Measurements from ENCODE around the gene EMX2.

The EMX2 gene

DNA sequence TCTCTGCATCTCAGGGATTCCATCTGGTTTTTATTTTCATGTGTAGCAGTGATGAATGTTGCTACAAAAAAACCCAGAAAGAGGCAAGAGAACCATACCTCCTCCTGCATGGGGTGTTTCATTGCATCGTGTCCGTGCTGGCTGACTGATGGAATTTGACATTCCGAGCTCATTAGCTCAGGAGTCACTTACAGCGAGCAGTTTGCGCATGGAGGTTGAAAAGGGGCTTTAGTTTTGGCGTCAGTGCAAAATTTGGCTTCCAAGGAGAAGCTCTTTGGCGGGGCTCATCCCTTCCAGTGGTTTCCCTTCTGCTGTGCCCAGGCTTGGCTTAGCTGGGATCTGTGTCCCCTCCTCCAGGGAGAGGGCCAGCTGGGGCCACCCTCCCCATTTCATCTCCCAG is 25.8 kb downstream of the EMX2 start:
- no peak for DNase-seq (ENCODE audit: low read depth in 2 of 2)
- TF ChIP-seq, protein P1, sequence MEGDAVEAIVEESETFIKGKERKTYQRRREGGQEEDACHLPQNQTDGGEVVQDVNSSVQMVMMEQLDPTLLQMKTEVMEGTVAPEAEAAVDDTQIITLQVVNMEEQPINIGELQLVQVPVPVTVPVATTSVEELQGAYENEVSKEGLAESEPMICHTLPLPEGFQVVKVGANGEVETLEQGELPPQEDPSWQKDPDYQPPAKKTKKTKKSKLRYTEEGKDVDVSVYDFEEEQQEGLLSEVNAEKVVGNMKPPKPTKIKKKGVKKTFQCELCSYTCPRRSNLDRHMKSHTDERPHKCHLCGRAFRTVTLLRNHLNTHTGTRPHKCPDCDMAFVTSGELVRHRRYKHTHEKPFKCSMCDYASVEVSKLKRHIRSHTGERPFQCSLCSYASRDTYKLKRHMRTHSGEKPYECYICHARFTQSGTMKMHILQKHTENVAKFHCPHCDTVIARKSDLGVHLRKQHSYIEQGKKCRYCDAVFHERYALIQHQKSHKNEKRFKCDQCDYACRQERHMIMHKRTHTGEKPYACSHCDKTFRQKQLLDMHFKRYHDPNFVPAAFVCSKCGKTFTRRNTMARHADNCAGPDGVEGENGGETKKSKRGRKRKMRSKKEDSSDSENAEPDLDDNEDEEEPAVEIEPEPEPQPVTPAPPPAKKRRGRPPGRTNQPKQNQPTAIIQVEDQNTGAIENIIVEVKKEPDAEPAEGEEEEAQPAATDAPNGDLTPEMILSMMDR (IDR thresholded peaks at IDR 0.05; ENCODE audit: low read depth, low read length) = no peak
- H3K4me3 ChIP-seq (replicated peaks in 1 of 2; ENCODE audit: low read depth in 2 of 2, low read length in 2 of 2) = no peak overlapping the region

DNA sequence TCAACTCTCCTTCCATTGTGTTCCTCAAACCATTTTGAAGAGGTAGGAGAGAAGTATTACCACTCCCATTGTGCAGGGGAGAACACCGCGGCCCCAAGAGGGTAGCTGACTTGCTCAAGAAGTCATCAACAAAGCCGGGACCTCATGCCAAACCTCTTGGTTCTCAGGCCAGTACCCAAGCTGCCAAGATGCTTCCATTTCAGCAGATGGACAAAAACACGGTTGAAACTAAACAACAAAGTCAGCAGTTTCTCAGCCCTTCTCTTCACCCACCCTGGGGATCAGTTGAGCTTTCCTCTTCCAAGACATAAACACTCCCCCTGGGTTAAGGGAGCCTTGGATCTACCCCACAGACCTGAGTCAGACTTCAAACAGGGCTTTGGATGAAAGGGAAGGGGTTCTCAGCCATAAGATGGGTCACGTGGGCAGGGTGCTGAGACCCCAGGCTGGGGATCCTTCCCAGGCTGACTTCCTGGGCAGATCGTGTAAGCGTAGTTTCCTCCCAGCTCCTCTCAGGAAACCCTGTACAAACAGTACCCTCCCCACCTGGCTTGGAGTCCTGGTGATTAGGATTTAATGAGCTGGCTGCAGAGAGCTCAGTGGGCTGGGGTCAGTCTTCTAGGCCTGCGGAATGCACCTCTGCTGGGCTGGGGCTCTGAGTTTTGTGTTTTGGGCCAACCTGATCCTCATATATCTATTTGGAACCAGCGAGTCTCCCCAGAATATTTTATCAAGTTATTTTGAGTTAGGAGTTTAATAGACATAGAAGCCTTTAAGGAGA is 27.3 kb downstream of the EMX2 start:
- TF ChIP-seq, protein P1 (IDR thresholded peaks at IDR 0.05; ENCODE audit: low read depth, low read length) = no peak
- DNase-seq (ENCODE audit: low read depth in 2 of 2) = no peak

DNA sequence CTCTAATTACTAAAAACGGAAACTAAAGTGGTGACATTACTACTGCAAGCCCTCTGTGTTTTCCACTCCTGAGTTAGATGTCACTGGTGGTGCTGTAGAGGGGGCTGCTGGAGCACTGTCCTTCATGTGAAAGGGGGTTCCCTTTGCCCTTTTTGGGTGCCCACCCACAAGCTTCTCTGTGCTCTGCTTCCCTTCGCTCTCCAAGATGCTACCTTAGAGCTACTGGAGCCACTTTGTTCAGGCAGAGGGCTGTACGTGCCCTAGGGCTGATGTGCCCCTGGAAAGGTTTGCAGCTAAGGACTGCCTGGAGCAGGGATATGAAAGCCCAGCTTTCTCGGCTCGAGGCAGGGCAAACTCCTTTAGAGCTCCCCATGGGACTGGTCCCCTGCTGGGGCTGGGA is 28.3 kb downstream of the EMX2 start:
- TF ChIP-seq, protein P1 (IDR thresholded peaks at IDR 0.05; ENCODE audit: low read depth, low read length) = no peak

More for the DNA sequence above, 27.3 kb downstream of the EMX2 start:
- H3K4me3 ChIP-seq (replicated peaks in 1 of 2; ENCODE audit: low read depth in 2 of 2, low read length in 2 of 2) = no peak overlapping the region

DNA sequence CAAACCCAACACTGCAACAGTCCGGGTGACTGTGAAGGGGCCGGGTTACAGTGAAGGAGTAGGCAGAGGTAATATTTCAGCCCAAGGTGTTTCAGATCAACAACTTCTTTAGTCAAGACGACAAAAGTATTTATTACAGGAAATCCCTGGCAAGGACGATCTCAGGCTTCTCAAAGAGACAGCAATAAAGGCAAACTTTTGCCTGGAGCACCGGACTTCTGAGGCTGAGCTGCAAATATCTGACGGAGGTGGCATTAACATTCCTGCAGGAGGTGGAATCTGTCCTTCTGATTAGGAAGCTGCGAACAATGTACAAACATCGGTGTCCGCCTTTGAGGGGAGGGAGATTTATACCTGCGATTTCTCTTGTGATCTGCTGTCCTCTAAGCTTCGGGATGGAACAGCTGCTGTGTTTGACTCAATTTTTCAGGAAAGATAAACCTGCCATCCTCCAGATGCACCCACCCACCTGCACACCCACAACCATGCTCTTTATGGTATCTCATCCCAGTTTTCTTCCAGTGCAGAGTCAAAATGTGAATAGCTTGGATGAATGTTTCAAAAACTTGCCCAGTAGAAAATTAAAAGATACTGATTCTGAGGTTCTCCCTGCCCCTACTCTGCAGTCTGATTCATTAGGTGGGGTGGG is 32.1 kb downstream of the EMX2 start:
- DNase-seq (ENCODE audit: low read depth in 2 of 2) = no peak
- TF ChIP-seq, protein P1 (IDR thresholded peaks at IDR 0.05; ENCODE audit: low read depth, low read length) = no peak
- H3K4me3 ChIP-seq (replicated peaks in 1 of 2; ENCODE audit: low read depth in 2 of 2, low read length in 2 of 2) = no peak overlapping the region

More for the DNA sequence above, 28.3 kb downstream of the EMX2 start:
- H3K4me3 ChIP-seq (replicated peaks in 1 of 2; ENCODE audit: low read depth in 2 of 2, low read length in 2 of 2) = no peak overlapping the region
- no peak for DNase-seq (ENCODE audit: low read depth in 2 of 2)

DNA sequence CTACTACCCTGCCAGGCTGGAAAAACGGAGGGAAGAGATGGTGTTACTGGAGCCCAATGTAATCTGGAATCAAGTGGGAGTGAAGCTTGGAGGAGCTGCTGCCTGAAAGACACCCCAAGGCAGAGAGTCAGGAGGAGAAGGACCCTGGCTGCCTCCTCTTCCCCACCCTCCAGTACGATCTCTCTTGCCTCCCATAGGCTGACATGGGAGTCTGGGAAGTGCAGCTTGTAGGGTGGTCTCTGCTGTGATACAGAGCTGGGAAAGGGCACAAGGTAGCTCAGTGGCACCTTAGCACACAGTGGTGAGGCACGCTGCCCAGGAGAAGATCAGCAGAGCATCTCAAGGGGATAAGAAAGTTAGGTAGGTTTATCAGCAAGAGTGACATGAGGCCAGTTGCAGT is 35.9 kb downstream of the EMX2 start:
- TF ChIP-seq, protein P1 (IDR thresholded peaks at IDR 0.05; ENCODE audit: low read depth, low read length) = no peak
- no peak overlapping the region for H3K4me3 ChIP-seq (replicated peaks in 1 of 2; ENCODE audit: low read depth in 2 of 2, low read length in 2 of 2)
- no peak for DNase-seq (ENCODE audit: low read depth in 2 of 2)

DNA sequence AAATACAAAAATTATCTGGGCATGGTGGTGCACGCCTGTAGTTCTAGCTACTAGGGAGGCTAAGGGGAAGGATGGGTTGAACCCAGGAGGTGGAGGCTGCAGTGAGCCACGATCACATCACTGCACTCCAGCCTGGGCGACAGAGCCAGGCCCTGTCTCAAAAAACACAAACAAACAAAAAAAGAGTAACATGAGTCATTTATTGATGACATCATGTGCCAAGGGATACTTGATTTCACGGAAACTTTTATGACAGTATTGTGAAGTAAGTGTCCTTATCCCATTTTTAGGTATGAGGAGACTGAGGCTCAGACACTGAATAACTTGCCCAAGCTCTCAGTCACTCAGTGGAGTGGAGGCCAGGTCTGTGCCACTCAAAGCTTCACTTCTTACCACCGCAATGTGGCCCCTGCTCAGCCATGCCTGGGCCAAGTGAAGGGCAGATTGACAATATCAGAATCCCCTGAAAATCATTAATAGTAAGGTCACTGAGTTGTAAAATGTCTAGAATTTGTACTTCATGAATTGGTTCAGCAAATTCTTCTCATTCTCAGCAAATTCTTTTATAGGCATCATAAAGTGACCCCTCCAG is 36.5 kb downstream of the EMX2 start:
- no peak overlapping the region for H3K4me3 ChIP-seq (replicated peaks in 1 of 2; ENCODE audit: low read depth in 2 of 2, low read length in 2 of 2)
- DNase-seq (ENCODE audit: low read depth in 2 of 2) = no peak
- TF ChIP-seq, protein P1 (IDR thresholded peaks at IDR 0.05; ENCODE audit: low read depth, low read length) = no peak
